HG02884 (cell line): ENCODE results near the gene COQ9.

ENCODE experiments used
- ATAC-seq: cut with Tn5 transposase; IDR thresholded peaks from one replicate; pipeline ENCODE4 v1.9.1; 2021; ENCODE audit warnings: mild to moderate bottlenecking, moderate library complexity; ENCODE audit not compliant: unreplicated experiment

COQ9 gene

GRCh38 chr16:57509231-57509923 lies 62.1 kb downstream of the COQ9 start:
- ATAC-seq: no peak

- no peak for ATAC-seq
Observed at GRCh38 chr16:57510016-57510871, 63.0 kb downstream of the COQ9 start.
